DMS53 (cell line): ENCODE measurements around the gene FRK.

Experiments used
- DNase-seq: peaks from one replicate; lab custom pipeline; 2025; lab: John Stamatoyannopoulos, UW

Gene FRK

GRCh38 chr6:116035616-116036015, 25.1 kb downstream of the FRK start:
- DNase-seq = peak; percentile 70

GRCh38 chr6:116034327-116034726, 26.4 kb downstream of the FRK start:
- peak; percentile 50 for DNase-seq

GRCh38 chr6:116033687-116034303, 26.9 kb downstream of the FRK start:
- no peak for DNase-seq

- DNase-seq = no peak
These were observed 29.9 kb downstream of the FRK start for GRCh38 chr6:116030770-116031169.

- DNase-seq = no peak
These were observed 31.2 kb downstream of the FRK start for GRCh38 chr6:116029535-116029934.

- no peak for DNase-seq
These were observed 32.5 kb downstream of the FRK start for GRCh38 chr6:116028233-116028632.

GRCh38 chr6:116027801-116028200, 32.9 kb downstream of the FRK start:
- no peak for DNase-seq

- no peak for DNase-seq
These were observed 35.3 kb downstream of the FRK start for GRCh38 chr6:116025405-116025804.

- peak; percentile 16 for DNase-seq
These were observed 37.7 kb downstream of the FRK start for GRCh38 chr6:116022841-116023445.

GRCh38 chr6:116020738-116021137, 40.0 kb downstream of the FRK start:
- no peak for DNase-seq

GRCh38 chr6:116019428-116019827, 41.3 kb downstream of the FRK start:
- DNase-seq = peak; percentile 22

- DNase-seq = no peak
These were observed 41.7 kb downstream of the FRK start for GRCh38 chr6:116018976-116019375.

- DNase-seq = peak; percentile 58
These were observed 43.0 kb downstream of the FRK start for GRCh38 chr6:116017546-116018295.

- DNase-seq = peak; percentile 68
These were observed 43.7 kb downstream of the FRK start for GRCh38 chr6:116016846-116017545.

- no peak for DNase-seq
These were observed 44.7 kb downstream of the FRK start for GRCh38 chr6:116015983-116016382.

GRCh38 chr6:116015561-116015960, 45.1 kb downstream of the FRK start:
- DNase-seq = no peak

- DNase-seq = no peak
These were observed 47.7 kb downstream of the FRK start for GRCh38 chr6:116012951-116013350.

GRCh38 chr6:116012471-116012949, 48.2 kb downstream of the FRK start:
- peak; percentile 8 for DNase-seq

GRCh38 chr6:116011520-116011919, 49.2 kb downstream of the FRK start:
- DNase-seq = peak; percentile 80

- peak; percentile 82 for DNase-seq
These were observed 49.8 kb downstream of the FRK start for GRCh38 chr6:116010790-116011401.

- DNase-seq = no peak
These were observed 50.3 kb downstream of the FRK start for GRCh38 chr6:116010386-116010785.
